GM21528 (cell line): Measurements from ENCODE around the gene DACT2.
"Not testable (repeated sequence)": the region's sequence is repeated elsewhere in the genome, so short reads cannot be mapped to it uniquely, and the experiment has no call there.

Experiments used
- ATAC-seq: cut with Tn5 transposase; IDR thresholded peaks from one replicate; pipeline ENCODE4 v1.9.1; 2021; ENCODE audit warnings: mild to moderate bottlenecking, moderate library complexity; ENCODE audit not compliant: unreplicated experiment, low FRiP score

DACT2 gene

GRCh38 chr6:168319279-168320111 lies at the start of gene DACT2:
Gene DACT2 (minus strand): TSS chr6:168319777. CDS start chr6:168319633, 144 bp downstream.
- ATAC-seq = no peak

GRCh38 chr6:168368936-168369335 lies 49.4 kb upstream of the DACT2 start:
- no peak for ATAC-seq

- no peak for ATAC-seq
These were observed 48.7 kb upstream of the DACT2 start for GRCh38 chr6:168368066-168368820.

GRCh38 chr6:168367285-168367751 lies 47.7 kb upstream of the DACT2 start:
- ATAC-seq = no peak

DNA sequence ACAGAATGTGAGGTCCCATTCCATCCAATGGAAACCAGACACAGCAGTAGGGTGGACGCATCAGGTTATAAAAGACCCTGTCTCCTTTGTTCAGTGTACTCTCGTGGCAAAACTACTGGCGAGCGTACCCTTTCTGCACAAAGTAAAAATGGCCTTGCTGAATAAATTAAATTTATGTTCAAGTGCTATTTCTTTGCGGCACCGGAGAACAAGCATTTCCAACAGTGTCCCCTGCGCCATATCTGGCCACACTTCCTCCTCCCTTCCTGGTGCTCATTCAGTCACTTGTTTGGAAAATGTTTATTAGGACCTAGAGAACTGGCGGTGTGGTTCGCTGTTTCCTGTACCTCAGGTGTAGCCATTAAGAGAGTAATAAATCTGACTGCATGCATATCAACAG lies 46.9 kb upstream of the DACT2 start:
- no peak for ATAC-seq

- ATAC-seq = no peak
These were observed 46.0 kb upstream of the DACT2 start for GRCh38 chr6:168365422-168366165.

DNA sequence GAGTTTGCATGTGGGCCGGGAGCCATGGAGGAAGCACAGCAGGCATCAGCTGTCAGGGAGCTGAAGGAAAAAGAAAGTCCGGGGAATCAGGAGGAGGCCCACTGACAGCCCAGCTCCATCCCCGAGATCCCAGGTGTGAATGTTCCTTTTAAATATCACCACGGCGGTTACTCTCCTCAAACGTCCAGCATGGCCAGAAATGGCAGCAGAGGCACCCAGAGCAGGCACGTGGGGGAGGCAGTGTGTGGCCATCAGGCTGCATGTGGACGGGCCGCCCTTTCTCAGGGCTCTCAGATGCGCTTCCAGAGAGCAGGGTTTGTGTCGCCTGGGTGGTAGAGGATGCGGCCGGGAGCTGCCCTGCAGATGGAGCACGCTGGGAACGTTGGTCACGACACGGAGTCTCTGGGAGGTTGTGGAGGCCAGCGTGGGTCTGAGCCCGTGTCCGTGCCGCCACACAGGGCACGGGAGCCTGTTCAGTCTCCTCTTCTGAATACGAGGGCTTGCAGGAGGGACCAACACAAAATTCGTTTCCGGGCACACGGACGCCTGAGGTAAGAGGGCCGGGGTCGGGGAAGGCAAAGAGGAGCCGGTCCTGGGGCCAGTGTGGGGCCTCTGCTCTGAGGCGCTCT lies 45.3 kb upstream of the DACT2 start:
- ATAC-seq = no peak

- ATAC-seq = no peak
These were observed 44.5 kb upstream of the DACT2 start for GRCh38 chr6:168363811-168364792.

DNA sequence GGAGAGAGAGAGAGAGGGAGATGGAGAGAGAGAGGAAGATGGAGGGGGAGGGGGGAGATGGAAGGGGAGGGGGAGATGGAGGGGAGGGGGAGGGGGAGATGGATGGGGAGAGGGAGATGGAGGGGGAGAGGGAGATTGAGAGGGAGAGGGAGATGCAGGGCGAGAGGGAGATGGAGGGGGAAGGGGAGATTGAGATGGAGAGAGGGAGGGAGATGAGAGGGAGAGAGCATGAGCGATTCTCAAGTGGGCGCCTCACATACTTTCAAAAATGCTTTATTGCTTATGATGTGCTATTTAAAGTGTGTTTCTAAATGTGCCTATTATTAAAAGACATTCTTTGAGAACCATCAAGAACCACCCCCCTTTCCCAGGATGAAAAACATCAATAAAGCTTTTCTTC lies 43.7 kb upstream of the DACT2 start:
- ATAC-seq = no peak

GRCh38 chr6:168362276-168362990 lies 42.9 kb upstream of the DACT2 start:
- ATAC-seq = no peak

GRCh38 chr6:168361766-168362165 lies 42.2 kb upstream of the DACT2 start:
- no peak for ATAC-seq

- ATAC-seq = no peak
These were observed 40.2 kb upstream of the DACT2 start for GRCh38 chr6:168359794-168360193.

DNA sequence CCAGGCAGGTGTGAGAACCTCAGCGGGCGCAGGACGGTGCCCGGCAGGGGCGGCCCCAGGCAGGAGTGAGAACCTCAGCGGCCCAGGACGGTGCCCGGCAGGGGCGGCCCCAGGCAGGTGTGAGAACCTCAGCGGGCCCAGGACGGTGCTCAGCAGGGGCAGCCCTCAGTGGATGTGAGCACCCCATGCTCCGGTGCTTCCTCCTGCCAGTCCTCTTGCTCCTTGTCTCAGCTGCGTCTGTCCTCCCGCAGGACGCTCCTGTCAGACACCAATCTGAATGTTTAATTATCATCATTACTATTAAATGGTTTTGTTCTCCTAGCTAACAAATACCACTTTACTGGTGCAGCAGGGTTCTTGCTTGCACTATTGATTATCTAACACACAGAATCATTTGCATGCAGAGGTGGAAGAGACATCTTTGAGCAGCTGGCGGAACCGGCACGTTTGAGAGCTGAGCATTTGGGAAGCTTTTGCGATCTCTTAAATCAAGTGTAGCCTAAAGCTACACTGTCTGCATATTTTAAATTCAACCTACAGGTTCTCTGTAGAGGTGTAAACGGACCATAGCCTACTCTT lies 39.4 kb upstream of the DACT2 start:
- no peak for ATAC-seq

DNA sequence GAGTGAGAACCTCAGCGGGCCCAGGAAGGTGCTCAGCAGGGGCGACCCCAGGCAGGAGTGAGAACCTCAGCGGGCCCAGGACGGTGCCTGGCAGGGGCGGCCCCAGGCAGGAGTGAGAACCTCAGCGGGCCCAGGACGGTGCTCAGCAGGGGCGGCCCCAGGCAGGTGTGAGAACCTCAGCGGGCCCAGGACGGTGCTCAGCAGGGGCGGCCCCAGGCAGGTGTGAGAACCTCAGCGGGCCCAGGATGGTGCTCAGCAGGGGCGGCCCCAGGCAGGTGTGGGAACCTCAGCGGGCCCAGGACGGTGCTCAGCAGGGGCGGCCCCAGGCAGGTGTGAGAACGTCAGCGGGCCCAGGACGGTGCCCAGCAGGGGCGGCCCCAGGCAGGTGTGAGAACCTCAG lies 37.3 kb upstream of the DACT2 start:
- ATAC-seq = not testable (repeated sequence)

GRCh38 chr6:168355716-168356522 lies 36.3 kb upstream of the DACT2 start:
- no peak for ATAC-seq

- no peak for ATAC-seq
These were observed 34.8 kb upstream of the DACT2 start for GRCh38 chr6:168354338-168354737.

GRCh38 chr6:168353041-168353440 lies 33.5 kb upstream of the DACT2 start:
- ATAC-seq = no peak

DNA sequence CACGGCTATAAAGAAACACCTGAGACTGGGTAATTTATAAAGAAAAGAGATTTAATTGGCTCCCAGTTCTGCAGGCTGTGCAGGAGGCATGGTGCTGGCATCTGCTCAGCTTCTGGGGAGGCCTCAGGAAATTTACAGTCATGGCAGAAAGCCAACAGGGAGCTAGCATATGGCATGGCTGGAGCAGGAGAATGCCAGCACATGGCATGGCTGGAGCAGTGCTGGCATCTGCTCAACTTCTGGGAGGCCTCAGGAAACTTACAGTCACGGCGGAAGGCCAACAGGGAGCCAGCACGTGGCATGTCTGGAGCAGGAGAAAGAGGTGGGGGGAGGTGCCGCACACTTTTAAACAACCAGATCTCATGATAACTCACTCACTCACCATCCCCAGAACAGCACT lies 32.5 kb upstream of the DACT2 start:
- ATAC-seq = no peak
